GM23338 (cell line): ENCODE data around the gene N4BP2. TPM values are rescaled to one million over a fixed set of nuclear protein-coding genes. Genes with fewer than 3 reads are reported as not detected.

ENCODE experiments used
- ATAC-seq: fragments of 200-7000 bp; cut with Tn5 transposase; 3 replicates; pipeline ENCODE4 v1.9.1; 2020
- DNase-seq: peaks from one replicate; pipeline ENCODE4 v3.0.0-alpha.2; 2015; ENCODE audit warnings: low spot score
- H2AFZ ChIP-seq: fragments of 200-600 bp; sonication (generic); 2 replicates; pipeline ENCODE4 v1.8.0; 2016; ENCODE audit warnings: antibody characterized with exemption, mild to moderate bottlenecking, moderate library complexity
- H3F3A ChIP-seq: fragments of 200-600 bp; sonication (generic); replicated peaks from 2 replicates; pipeline ENCODE4 v1.8.0; 2017; ENCODE audit warnings: antibody characterized with exemption, mixed run types, low read depth
- H3K27ac ChIP-seq: fragments of 200-600 bp; sonication (generic); 2 replicates; pipeline ENCODE4 v1.6.1; 2016; ENCODE audit warnings: low read depth
- H3K27me3 ChIP-seq: fragments of 200-600 bp; sonication (generic); 2 replicates; pipeline ENCODE4 v1.8.0; 2016; ENCODE audit warnings: mild to moderate bottlenecking, mixed run types, moderate library complexity; ENCODE audit not compliant: insufficient read depth
- H3K36me3 ChIP-seq: fragments of 200-600 bp; sonication (generic); 2 replicates; pipeline ENCODE4 v1.8.0; 2016; ENCODE audit warnings: mild to moderate bottlenecking; ENCODE audit not compliant: insufficient read depth
- H3K4me1 ChIP-seq: fragments of 200-600 bp; sonication (generic); 2 replicates; pipeline ENCODE4 v1.8.0; 2016; ENCODE audit warnings: mild to moderate bottlenecking, moderate library complexity; ENCODE audit not compliant: insufficient read depth
- H3K4me2 ChIP-seq: fragments of 200-600 bp; sonication (generic); 2 replicates; pipeline ENCODE4 v1.7.1; 2017; ENCODE audit warnings: mixed run types
- H3K4me3 ChIP-seq: fragments of 200-600 bp; sonication (generic); 2 replicates; pipeline ENCODE4 v1.6.1; 2016; ENCODE audit warnings: mixed run types
- H3K79me2 ChIP-seq: fragments of 200-600 bp; sonication (generic); replicated peaks from 2 replicates; pipeline ENCODE4 v1.8.0; 2017; ENCODE audit warnings: mild to moderate bottlenecking; ENCODE audit not compliant: insufficient read depth
- H3K9me2 ChIP-seq: fragments of 200-600 bp; sonication (generic); 2 replicates; pipeline ENCODE4 v1.8.0; 2017; ENCODE audit not compliant: insufficient read depth
- H4K20me1 ChIP-seq: fragments of 200-600 bp; sonication (generic); replicated peaks from 2 replicates; pipeline ENCODE4 v1.8.0; 2017; ENCODE audit warnings: mild to moderate bottlenecking; ENCODE audit not compliant: insufficient read depth
- H3K27ac Mint-ChIP-seq: 2 replicates; pipeline ENCODE4 v1.8.0; 2020; ENCODE audit warnings: inconsistent platforms, mild to moderate bottlenecking, moderate library complexity, mixed read lengths
- H3K27me3 Mint-ChIP-seq: 3 replicates; pipeline ENCODE4 v1.8.0; 2022; ENCODE audit warnings: low read depth, mild to moderate bottlenecking, moderate library complexity, mixed read lengths, inconsistent platforms; ENCODE audit not compliant: insufficient read depth, poor library complexity
- H3K36me3 Mint-ChIP-seq: 3 replicates; pipeline ENCODE4 v1.8.0; 2021; ENCODE audit warnings: low read depth, mild to moderate bottlenecking, inconsistent platforms, moderate library complexity, mixed read lengths
- H3K4me1 Mint-ChIP-seq: 3 replicates; pipeline ENCODE4 v1.8.0; 2020; ENCODE audit warnings: mild to moderate bottlenecking, inconsistent platforms, mixed read lengths
- H3K4me3 Mint-ChIP-seq: 3 replicates; pipeline ENCODE4 v1.8.0; 2021; ENCODE audit warnings: moderate library complexity, mild to moderate bottlenecking, inconsistent platforms, mixed read lengths
- H3K9me3 Mint-ChIP-seq: 3 replicates; pipeline ENCODE4 v1.8.0; 2020; ENCODE audit warnings: moderate library complexity, mild to moderate bottlenecking, inconsistent platforms, mixed read lengths
- CREB1 ChIP-seq: fragments of 250-450 bp; sonication (Bioruptor Pico); IDR thresholded peaks from 2 replicates; pipeline ENCODE4 v1.5.0; 2020; ENCODE audit warnings: low read depth, mild to moderate bottlenecking, moderate library complexity
- EZH2 ChIP-seq: fragments of 200-600 bp; sonication (generic); IDR thresholded peaks from one replicate; pipeline ENCODE4 v1.8.0; 2017; ENCODE audit warnings: antibody characterized with exemption, mild to moderate bottlenecking, low read depth; ENCODE audit not compliant: unreplicated experiment
- EZH2phosphoT487 ChIP-seq: fragments of 200-600 bp; sonication (generic); IDR thresholded peaks from one replicate; pipeline ENCODE4 v1.8.1; 2018; ENCODE audit warnings: antibody characterized with exemption; ENCODE audit not compliant: unreplicated experiment
- NANOG ChIP-seq: IDR thresholded peaks from 2 replicates; pipeline ENCODE4 v1.6.1; 2016; ENCODE audit warnings: antibody characterized with exemption, borderline replicate concordance
- POLR2AphosphoS5 ChIP-seq: IDR thresholded peaks from 2 replicates; pipeline ENCODE4 v1.6.1; 2016; ENCODE audit warnings: antibody characterized with exemption, low read depth
- STAT1 ChIP-seq: IDR thresholded peaks from one replicate; pipeline ENCODE4 v1.6.1; 2016; ENCODE audit warnings: antibody characterized with exemption; ENCODE audit not compliant: unreplicated experiment
- ZNF114 ChIP-seq: fragments of 250-450 bp; sonication (Bioruptor Pico); IDR thresholded peaks from 2 replicates; pipeline ENCODE4 v1.5.0; 2020; ENCODE audit warnings: mild to moderate bottlenecking, moderate library complexity
- ZNF331 ChIP-seq: fragments of 250-450 bp; sonication (Bioruptor Pico); IDR thresholded peaks from 2 replicates; pipeline ENCODE4 v1.5.0; 2020; ENCODE audit warnings: low read depth, mild to moderate bottlenecking, moderate library complexity
- polyA plus RNA-seq: library from polyadenylated mRNA; unstranded; fragments of >200 nt; fragmentation: Nextera tagmentation; extraction: Ambion mirVana; gene quantifications from 2 replicates; pipeline ENCODE4 v1.2.1, GENCODE V29; 2016
- total RNA-seq: library from RNA; depleted of rRNA; stranded (reverse); fragments of >200 nt; shearing (Covaris generic); gene quantifications from 2 replicates; pipeline ENCODE4 v1.2.3, GENCODE V29; 2014
- TF ChIP-seq, protein P1 (sequence below), 2 experiments: fragments of 200-600 bp in 1 of 2; sonication (generic) in 1 of 2; conservative IDR thresholded peaks; 2 replicates each; pipeline versions ENCODE4 v1.5.1 to v1.6.1; 2016 to 2017; ENCODE audit warnings: antibody characterized with exemption in 2 of 2, low read depth in 2 of 2, mild to moderate bottlenecking in 2 of 2, moderate library complexity in 1 of 2
- TF ChIP-seq, protein P2 (sequence below): IDR thresholded peaks from one replicate; pipeline ENCODE4 v1.6.1; 2018; ENCODE audit warnings: antibody characterized with exemption; ENCODE audit not compliant: unreplicated experiment
- TF ChIP-seq, protein P3 (sequence below): IDR thresholded peaks from 2 replicates; pipeline ENCODE4 v1.6.1; 2016; ENCODE audit warnings: antibody characterized with exemption

The N4BP2 gene
- total and polyA plus RNA-seq, 2 experiments from 2014 or later: 25.6 to 46.3 TPM

DNA sequence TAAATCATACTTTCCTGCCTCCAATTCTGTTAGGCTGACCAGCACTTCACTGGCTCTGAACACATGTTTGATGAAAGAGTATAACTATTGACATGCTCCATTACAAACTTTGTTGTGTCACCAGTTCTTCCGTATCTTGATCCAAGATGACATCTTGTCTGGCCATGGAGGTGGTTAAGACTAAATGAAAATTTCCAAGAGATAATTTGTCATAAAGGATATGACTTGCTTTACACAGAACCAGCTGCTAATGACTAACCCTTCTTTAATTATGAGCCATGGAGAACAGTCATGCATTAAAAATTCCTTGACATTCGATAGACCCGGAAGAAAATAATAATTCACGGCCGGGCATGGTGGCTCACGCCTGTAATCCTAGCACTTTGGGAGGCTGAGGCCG is 17.7 kb upstream of the N4BP2 start:
- no peaks in the 10 kb centered on the region for H3F3A ChIP-seq

More for the DNA sequence above, 17.7 kb upstream of the N4BP2 start:
- Histone ChIP-seq H2AFZ (no peak overlapping the region; the same call in 1 of the 2 replicates), H3K4me1 (no peaks in the 10 kb centered on the region), H4K20me1 (no peaks in the 10 kb centered on the region), H3K79me2 (no peaks in the 10 kb centered on the region), H3K4me3 (no peak overlapping the region), H3K27me3 (no peaks in the 10 kb centered on the region), H3K36me3 (no peaks in the 10 kb centered on the region), H3K27ac (no peak overlapping the region), H3K9me2 (no peaks in the 10 kb centered on the region), H3K4me2 (no peak overlapping the region)
- DNase-seq (no peak), ATAC-seq (no peak)
- no peaks in the 10 kb centered on the region for H3K4me1 Mint-ChIP-seq
- no peak overlapping the region for H3K4me3 Mint-ChIP-seq
- H3K27ac Mint-ChIP-seq: no peak overlapping the region
- H3K9me3 Mint-ChIP-seq: no peaks in the 10 kb centered on the region
- no peaks in the 10 kb centered on the region for H3K36me3 Mint-ChIP-seq
- peaks cover 8% of the 10 kb centered on the region for H3K27me3 Mint-ChIP-seq
- TF ChIP-seq STAT1: no peak
- no peak for TF ChIP-seq ZNF114 (CRISPR knock-in tag)
- TF ChIP-seq, protein P1, sequence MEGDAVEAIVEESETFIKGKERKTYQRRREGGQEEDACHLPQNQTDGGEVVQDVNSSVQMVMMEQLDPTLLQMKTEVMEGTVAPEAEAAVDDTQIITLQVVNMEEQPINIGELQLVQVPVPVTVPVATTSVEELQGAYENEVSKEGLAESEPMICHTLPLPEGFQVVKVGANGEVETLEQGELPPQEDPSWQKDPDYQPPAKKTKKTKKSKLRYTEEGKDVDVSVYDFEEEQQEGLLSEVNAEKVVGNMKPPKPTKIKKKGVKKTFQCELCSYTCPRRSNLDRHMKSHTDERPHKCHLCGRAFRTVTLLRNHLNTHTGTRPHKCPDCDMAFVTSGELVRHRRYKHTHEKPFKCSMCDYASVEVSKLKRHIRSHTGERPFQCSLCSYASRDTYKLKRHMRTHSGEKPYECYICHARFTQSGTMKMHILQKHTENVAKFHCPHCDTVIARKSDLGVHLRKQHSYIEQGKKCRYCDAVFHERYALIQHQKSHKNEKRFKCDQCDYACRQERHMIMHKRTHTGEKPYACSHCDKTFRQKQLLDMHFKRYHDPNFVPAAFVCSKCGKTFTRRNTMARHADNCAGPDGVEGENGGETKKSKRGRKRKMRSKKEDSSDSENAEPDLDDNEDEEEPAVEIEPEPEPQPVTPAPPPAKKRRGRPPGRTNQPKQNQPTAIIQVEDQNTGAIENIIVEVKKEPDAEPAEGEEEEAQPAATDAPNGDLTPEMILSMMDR (conservative IDR thresholded peaks at IDR 0.05; ENCODE audit: low read depth in 2 of 2): no peak
- no peak for TF ChIP-seq POLR2AphosphoS5
- TF ChIP-seq EZH2: no peak
- TF ChIP-seq, protein P2, sequence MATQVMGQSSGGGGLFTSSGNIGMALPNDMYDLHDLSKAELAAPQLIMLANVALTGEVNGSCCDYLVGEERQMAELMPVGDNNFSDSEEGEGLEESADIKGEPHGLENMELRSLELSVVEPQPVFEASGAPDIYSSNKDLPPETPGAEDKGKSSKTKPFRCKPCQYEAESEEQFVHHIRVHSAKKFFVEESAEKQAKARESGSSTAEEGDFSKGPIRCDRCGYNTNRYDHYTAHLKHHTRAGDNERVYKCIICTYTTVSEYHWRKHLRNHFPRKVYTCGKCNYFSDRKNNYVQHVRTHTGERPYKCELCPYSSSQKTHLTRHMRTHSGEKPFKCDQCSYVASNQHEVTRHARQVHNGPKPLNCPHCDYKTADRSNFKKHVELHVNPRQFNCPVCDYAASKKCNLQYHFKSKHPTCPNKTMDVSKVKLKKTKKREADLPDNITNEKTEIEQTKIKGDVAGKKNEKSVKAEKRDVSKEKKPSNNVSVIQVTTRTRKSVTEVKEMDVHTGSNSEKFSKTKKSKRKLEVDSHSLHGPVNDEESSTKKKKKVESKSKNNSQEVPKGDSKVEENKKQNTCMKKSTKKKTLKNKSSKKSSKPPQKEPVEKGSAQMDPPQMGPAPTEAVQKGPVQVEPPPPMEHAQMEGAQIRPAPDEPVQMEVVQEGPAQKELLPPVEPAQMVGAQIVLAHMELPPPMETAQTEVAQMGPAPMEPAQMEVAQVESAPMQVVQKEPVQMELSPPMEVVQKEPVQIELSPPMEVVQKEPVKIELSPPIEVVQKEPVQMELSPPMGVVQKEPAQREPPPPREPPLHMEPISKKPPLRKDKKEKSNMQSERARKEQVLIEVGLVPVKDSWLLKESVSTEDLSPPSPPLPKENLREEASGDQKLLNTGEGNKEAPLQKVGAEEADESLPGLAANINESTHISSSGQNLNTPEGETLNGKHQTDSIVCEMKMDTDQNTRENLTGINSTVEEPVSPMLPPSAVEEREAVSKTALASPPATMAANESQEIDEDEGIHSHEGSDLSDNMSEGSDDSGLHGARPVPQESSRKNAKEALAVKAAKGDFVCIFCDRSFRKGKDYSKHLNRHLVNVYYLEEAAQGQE: no peak
- TF ChIP-seq, protein P3, sequence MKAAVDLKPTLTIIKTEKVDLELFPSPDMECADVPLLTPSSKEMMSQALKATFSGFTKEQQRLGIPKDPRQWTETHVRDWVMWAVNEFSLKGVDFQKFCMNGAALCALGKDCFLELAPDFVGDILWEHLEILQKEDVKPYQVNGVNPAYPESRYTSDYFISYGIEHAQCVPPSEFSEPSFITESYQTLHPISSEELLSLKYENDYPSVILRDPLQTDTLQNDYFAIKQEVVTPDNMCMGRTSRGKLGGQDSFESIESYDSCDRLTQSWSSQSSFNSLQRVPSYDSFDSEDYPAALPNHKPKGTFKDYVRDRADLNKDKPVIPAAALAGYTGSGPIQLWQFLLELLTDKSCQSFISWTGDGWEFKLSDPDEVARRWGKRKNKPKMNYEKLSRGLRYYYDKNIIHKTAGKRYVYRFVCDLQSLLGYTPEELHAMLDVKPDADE: no peak
- TF ChIP-seq CREB1 (CRISPR knock-in tag): no peak
- TF ChIP-seq NANOG: no peak
- no peak for TF ChIP-seq ZNF331
- TF ChIP-seq EZH2phosphoT487: no peak
